A549 (cell line): ENCODE data around the gene TPRG1L. TPM values are rescaled to one million over a fixed set of nuclear protein-coding genes. Genes with fewer than 3 reads are reported as not detected.

Source experiments
- ATAC-seq, 2 experiments: fragments of 200-7000 bp in 1 of 2; fragments of >200 bp in 1 of 2; cut with Nextera tagmentation in 1 of 2; cut with Tn5 transposase in 1 of 2; 3 replicates each; pipeline versions ENCODE4 v1.8.0 to v1.9.1; 2018 to 2020; ENCODE audit warnings: mild to moderate bottlenecking in 1 of 2, moderate library complexity in 1 of 2
- CTCF ChIA-PET: fragments of 300-600 bp; sonication (Branson Sonifier 250); formaldehyde crosslinking; extraction: SDS; loops from one replicate; lab custom pipeline; 2021; ENCODE audit warnings: antibody characterized with exemption, inconsistent platforms; lab: Yijun Ruan, JAX
- POLR2A ChIA-PET: fragments of 350-600 bp; formaldehyde crosslinking; extraction: SDS; loops from one replicate; lab custom pipeline; 2021; ENCODE audit warnings: antibody characterized with exemption, inconsistent platforms; lab: Yijun Ruan, JAX
- DNase-seq, 2 experiments: peaks; one replicate each; pipeline versions ENCODE4 v3.0.0 to v3.0.0-alpha.2; 2011 to 2016; ENCODE audit warnings: low read depth in 1 of 2, low spot score in 1 of 2
- FAIRE-seq: peaks from 2 replicates; lab custom pipeline; 2011; peaks lifted over from hg19 to GRCh38; lab: Jason Lieb, UNC
- H3K27ac ChIP-seq, 2 experiments: fragments of >200 bp; sonication (Bioruptor Twin); formaldehyde crosslinking; 3 replicates each; pipeline ENCODE4 v1.5.1; 2016 to 2017
- H3K4me1 ChIP-seq: fragments of >200 bp; sonication (Bioruptor Twin); formaldehyde crosslinking; 3 replicates; pipeline ENCODE4 v1.6.1; 2016
- H3K4me2 ChIP-seq: fragments of >200 bp; sonication (Bioruptor Twin); formaldehyde crosslinking; 3 replicates; pipeline ENCODE4 v1.6.1; 2016
- H3K4me3 ChIP-seq: fragments of >200 bp; sonication (Bioruptor Twin); formaldehyde crosslinking; 3 replicates; pipeline ENCODE4 v1.5.1; 2016
- H3K9me3 ChIP-seq: fragments of >200 bp; sonication (Bioruptor Twin); formaldehyde crosslinking; 3 replicates; pipeline ENCODE4 v1.6.1; 2016
- CBX2 ChIP-seq: fragments of 200-600 bp; sonication (generic); IDR thresholded peaks from 2 replicates; pipeline ENCODE4 v1.6.1; 2016; ENCODE audit warnings: low read depth, mild to moderate bottlenecking, borderline replicate concordance
- CBX8 ChIP-seq: fragments of 200-600 bp; sonication (generic); IDR thresholded peaks from 2 replicates; pipeline ENCODE4 v1.6.1; 2016
- CHD4 ChIP-seq: fragments of 200-600 bp; sonication (generic); IDR thresholded peaks from 2 replicates; pipeline ENCODE4 v1.6.1; 2016; ENCODE audit warnings: antibody characterized with exemption, mild to moderate bottlenecking, borderline replicate concordance
- CTCF ChIP-seq: fragments of >200 bp; sonication (Bioruptor Twin); formaldehyde crosslinking; IDR thresholded peaks from 3 replicates; pipeline ENCODE4 v1.5.1; 2016
- EHMT2 ChIP-seq: fragments of 200-600 bp; sonication (generic); IDR thresholded peaks from 2 replicates; pipeline ENCODE4 v1.6.1; 2016; ENCODE audit warnings: antibody characterized with exemption, low read depth, mild to moderate bottlenecking, moderate library complexity
- ELK1 ChIP-seq: fragments of 150-350 bp; IDR thresholded peaks from 2 replicates; pipeline ENCODE4 v1.6.1; 2014; ENCODE audit warnings: low read depth, mild to moderate bottlenecking, low read length
- EP300 ChIP-seq, 2 experiments: fragments of >200 bp; sonication (Bioruptor Twin); formaldehyde crosslinking; IDR thresholded peaks; 2 replicates in 1 of 2; 3 replicates in 1 of 2; pipeline ENCODE4 v1.6.1; 2016 to 2017
- FOXS1 ChIP-seq: fragments of 250-450 bp; sonication (Bioruptor Pico); IDR thresholded peaks from 2 replicates; pipeline ENCODE4 v1.5.0; 2020; ENCODE audit warnings: mild to moderate bottlenecking, moderate library complexity
- GATA3 ChIP-seq: IDR thresholded peaks from 2 replicates; pipeline ENCODE4 v1.6.1; 2012; ENCODE audit warnings: borderline replicate concordance
- HDAC2 ChIP-seq: fragments of 200-600 bp; sonication (generic); IDR thresholded peaks from 2 replicates; pipeline ENCODE4 v1.6.1; 2016
- HOXA7 ChIP-seq: fragments of 250-450 bp; sonication (Bioruptor Pico); IDR thresholded peaks from 2 replicates; pipeline ENCODE4 v1.5.0; 2020; ENCODE audit warnings: mild to moderate bottlenecking, moderate library complexity
- HOXB13 ChIP-seq: fragments of 250-450 bp; sonication (Bioruptor Pico); IDR thresholded peaks from 2 replicates; pipeline ENCODE4 v1.5.0; 2020; ENCODE audit warnings: low read depth, mild to moderate bottlenecking, moderate library complexity
- MAFK ChIP-seq: fragments of 450-650 bp; IDR thresholded peaks from 2 replicates; pipeline ENCODE4 v1.6.1; 2014; ENCODE audit not compliant: partially characterized antibody
- MAX ChIP-seq: IDR thresholded peaks from 2 replicates; pipeline ENCODE4 v1.6.1; 2012
- MYC ChIP-seq: IDR thresholded peaks from 2 replicates; pipeline ENCODE4 v1.6.1; 2012; ENCODE audit warnings: mild to moderate bottlenecking, inconsistent platforms, low read length, improper control_type of control experiment, borderline replicate concordance
- NR3C1 ChIP-seq: fragments of >200 bp; sonication (Bioruptor Twin); formaldehyde crosslinking; IDR thresholded peaks from 3 replicates; pipeline ENCODE4 v1.6.1; 2017
- PBX3 ChIP-seq: IDR thresholded peaks from 2 replicates; pipeline ENCODE4 v1.6.1; 2012
- POLR2A ChIP-seq: IDR thresholded peaks from 2 replicates; pipeline ENCODE4 v1.6.1; 2012; ENCODE audit warnings: mild to moderate bottlenecking, low read length
- RAD21 ChIP-seq, 2 experiments: fragments of >200 bp in 1 of 2; sonication (Bioruptor Twin) in 1 of 2; formaldehyde crosslinking in 1 of 2; IDR thresholded peaks in 1 of 2; conservative IDR thresholded peaks in 1 of 2; 2 replicates in 1 of 2; 3 replicates in 1 of 2; pipeline ENCODE4 v1.6.1; 2012 to 2018; ENCODE audit warnings: inconsistent platforms in 1 of 2
- RARB ChIP-seq: fragments of 250-450 bp; sonication (Bioruptor Pico); IDR thresholded peaks from 2 replicates; pipeline ENCODE4 v1.8.0; 2021; ENCODE audit warnings: mild to moderate bottlenecking, moderate library complexity
- RCOR1 ChIP-seq: fragments of 150-350 bp; IDR thresholded peaks from 2 replicates; pipeline ENCODE4 v1.6.1; 2014; ENCODE audit warnings: antibody characterized with exemption, low read length, low read depth
- SREBF2 ChIP-seq: fragments of 450-650 bp; IDR thresholded peaks from 2 replicates; pipeline ENCODE4 v1.6.1; 2014; ENCODE audit warnings: mild to moderate bottlenecking, moderate library complexity
- TFCP2L1 ChIP-seq: fragments of 250-450 bp; sonication (Bioruptor Pico); IDR thresholded peaks from 2 replicates; pipeline ENCODE4 v1.5.0; 2021; ENCODE audit warnings: mild to moderate bottlenecking
- ZC3H11A ChIP-seq: fragments of 450-650 bp; IDR thresholded peaks from 2 replicates; pipeline ENCODE4 v1.6.1; 2014; ENCODE audit warnings: antibody characterized with exemption, mild to moderate bottlenecking
- ZFP36 ChIP-seq: fragments of 450-650 bp; IDR thresholded peaks from 2 replicates; pipeline ENCODE4 v1.6.1; 2014; ENCODE audit warnings: borderline replicate concordance; ENCODE audit not compliant: partially characterized antibody
- ZNF302 ChIP-seq: fragments of 250-450 bp; sonication (Bioruptor Pico); IDR thresholded peaks from 2 replicates; pipeline ENCODE4 v1.9.0; 2021; ENCODE audit warnings: inconsistent platforms, mild to moderate bottlenecking, moderate library complexity
- WGBS: methylation state at CpG from one replicate; pipeline ENCODE4 v1.1.6; 2017; ENCODE audit errors: missing lambda C conversion rate; 5-methylcytosine and 5-hydroxymethylcytosine counted together
- polyA plus RNA-seq, 4 experiments: library from polyadenylated mRNA; depleted of rRNA in 3 of 4; stranded (reverse); fragments of >200 nt; fragmentation: RNase III in 1 of 4; extraction: RNeasy Plus Mini Kit Qiagen cat#74134 plus additional on column Dnase treatment in 1 of 4; gene quantifications; 2 replicates in 3 of 4; 3 replicates in 1 of 4; pipeline ENCODE4 v1.2.3, GENCODE V29; 2011 to 2017

Gene TPRG1L
- polyA plus RNA-seq, 2 of the 4 experiments (the other 2 are of a cell fraction) = 13.1 to 20.1 TPM

GRCh38 chr1:3578906-3579305 is 45.9 kb upstream of the TPRG1L start (continued):
- TF ChIP-seq EHMT2 (no peak), MAFK (no peak)
- TF ChIP-seq, all 56 proteins: peak for 0

- ChIA-PET POLR2A (no interaction called here), CTCF (interaction anchor here (1.1 kb wide), 1 partner anchor 40 kb away, joined by 5 read pairs; no protein-coding TSS in a partner anchor)
- Histone ChIP-seq H3K4me1 (no peaks in the 10 kb centered on the region), H3K9me3 (no peaks in the 10 kb centered on the region), H3K4me3 (no peak overlapping the region), H3K27ac (no peak overlapping the region), H3K4me2 (no peak overlapping the region)
- ATAC-seq (no peak), DNase-seq (no peak), FAIRE-seq (no peak)
- TF ChIP-seq CBX2 = no peak
- TF ChIP-seq ELK1 = no peak
- TF ChIP-seq POLR2A = no peak
- no peak for TF ChIP-seq RAD21 (conservative IDR thresholded peaks at IDR 0.05 in 1 of 2, IDR thresholded peaks at IDR 0.05 in 1 of 2)
- TF ChIP-seq RARB (CRISPR knock-in tag) = no peak
- no peak for TF ChIP-seq HOXB13 (CRISPR knock-in tag)
- no peak for TF ChIP-seq PBX3
- no peak for TF ChIP-seq SREBF2
- TF ChIP-seq NR3C1 = no peak
- TF ChIP-seq ZC3H11A = no peak
- no peak for TF ChIP-seq FOXS1 (CRISPR knock-in tag)
- TF ChIP-seq ZFP36 = no peak
- TF ChIP-seq HOXA7 (CRISPR knock-in tag) = no peak
- no peak for TF ChIP-seq TFCP2L1 (CRISPR knock-in tag)
- TF ChIP-seq HDAC2 = no peak
- TF ChIP-seq RCOR1 = no peak
- TF ChIP-seq MYC = no peak
- TF ChIP-seq ZNF302 = no peak
- 61% methylated on average over 7 of the region's 16 CpGs for WGBS
Measured at GRCh38 chr1:3579626-3580025, 45.2 kb upstream of the TPRG1L start.

- no peak overlapping the region for H3K4me2 ChIP-seq
- TF ChIP-seq CTCF = no peak
- TF ChIP-seq NR3C1 = no peak
- TF ChIP-seq CHD4 = no peak
- TF ChIP-seq RARB (CRISPR knock-in tag) = no peak
- TF ChIP-seq RCOR1 = no peak
- no peak for TF ChIP-seq ELK1
- TF ChIP-seq GATA3 = no peak
- TF ChIP-seq CBX8 = no peak
- no peak for TF ChIP-seq TFCP2L1 (CRISPR knock-in tag)
- TF ChIP-seq MAX = no peak
- TF ChIP-seq EP300 (IDR thresholded peaks at IDR 0.05) = no peak
- no peak for TF ChIP-seq HOXA7 (CRISPR knock-in tag)
- TF ChIP-seq, all 56 proteins: peak for 0
- H3K4me1 ChIP-seq = no peaks in the 10 kb centered on the region
- 79% methylated on average over 6 of the region's 9 CpGs for WGBS
- H3K4me3 ChIP-seq = no peak overlapping the region
- FAIRE-seq (no peak), ATAC-seq (no peak), DNase-seq (no peak)
- ChIA-PET POLR2A (no interaction called here), CTCF (no interaction called here)
- no peaks in the 10 kb centered on the region for H3K9me3 ChIP-seq
- no peak overlapping the region for H3K27ac ChIP-seq
Measured at GRCh38 chr1:3580231-3580630, 44.6 kb upstream of the TPRG1L start.
